Endothelial cell of umbilical vein (primary cell): ENCODE results near the gene NRF1. TPM values are rescaled to one million over a fixed set of nuclear protein-coding genes. Genes with fewer than 3 reads are reported as not detected.

Source experiments
- BruUV-seq: library from RNA; stranded (reverse); fragments of 400-500 nt; replicated peaks from 2 replicates; lab custom pipeline; 2021; lab: Mats Ljungman, UMichigan
- CTCF ChIA-PET: fragments of 300-600, 350-600 bp; sonication (Branson Sonifier 250); formaldehyde crosslinking; loops from one replicate; lab custom pipeline; 2021; ENCODE audit warnings: antibody characterized with exemption, inconsistent platforms; lab: Charles Lee
- POLR2A ChIA-PET: fragments of 300-600, 350-600 bp; sonication (Branson Sonifier 250); formaldehyde crosslinking; loops from one replicate; lab custom pipeline; 2021; ENCODE audit warnings: antibody characterized with exemption, inconsistent platforms; lab: Charles Lee
- DNase-seq: peaks from one replicate; pipeline ENCODE4 v3.0.0-alpha.2; 2011; ENCODE audit warnings: low read depth, low spot score
- FAIRE-seq: peaks from 2 replicates; lab custom pipeline; 2011; peaks lifted over from hg19 to GRCh38; lab: Jason Lieb, UNC
- H2AFZ ChIP-seq: 2 replicates; pipeline ENCODE4 v1.6.0; 2012; ENCODE audit warnings: low read depth, low read length, control low read depth, inconsistent platforms
- H3K27ac ChIP-seq: 2 replicates; pipeline ENCODE4 v1.5.1; 2011; ENCODE audit warnings: low read depth, mild to moderate bottlenecking, control low read depth, low read length, moderate library complexity; ENCODE audit not compliant: insufficient read depth
- H3K27me3 ChIP-seq, 2 experiments: 2 replicates each; pipeline versions ENCODE4 v1.6.0 to v1.6.1; 2011; ENCODE audit warnings: low read length in 2 of 2, mixed read lengths in 1 of 2; ENCODE audit not compliant: control insufficient read depth in 2 of 2, insufficient read depth in 2 of 2
- H3K36me3 ChIP-seq, 2 experiments: 2 replicates in 1 of 2; 3 replicates in 1 of 2; pipeline ENCODE4 v1.5.1; 2011; ENCODE audit warnings: low read length in 2 of 2, mild to moderate bottlenecking in 1 of 2, moderate library complexity in 1 of 2; ENCODE audit not compliant: control insufficient read depth in 2 of 2, insufficient read depth in 2 of 2; ENCODE audit errors: extremely low read depth in 1 of 2
- H3K4me1 ChIP-seq: 3 replicates; pipeline ENCODE4 v1.5.1; 2011; ENCODE audit warnings: mild to moderate bottlenecking, low read length; ENCODE audit not compliant: control insufficient read depth, insufficient read depth; ENCODE audit errors: extremely low read depth
- H3K4me2 ChIP-seq: 2 replicates; pipeline ENCODE4 v1.6.1; 2011; ENCODE audit warnings: low read length, control low read depth, mixed read lengths; ENCODE audit not compliant: insufficient read depth
- H3K4me3 ChIP-seq, 3 experiments: fragments of 200-600 bp in 1 of 3; sonication (generic), shearing (Covaris generic) in 1 of 3; replicated peaks in 1 of 3; 2 replicates each; pipeline ENCODE4 v1.5.1; 2011 to 2016; ENCODE audit warnings: control low read depth in 3 of 3, low read length in 3 of 3, mild to moderate bottlenecking in 2 of 3, inconsistent platforms in 1 of 3, low read depth in 1 of 3, moderate library complexity in 1 of 3; ENCODE audit not compliant: insufficient read depth in 1 of 3
- H3K79me2 ChIP-seq: 2 replicates; pipeline ENCODE4 v1.6.0; 2012; ENCODE audit warnings: low read length, inconsistent platforms; ENCODE audit not compliant: control insufficient read depth, insufficient read depth
- H3K9ac ChIP-seq: replicated peaks from 2 replicates; pipeline ENCODE3; 2011; ENCODE audit warnings: low read length, control low read depth; ENCODE audit not compliant: insufficient read depth; ENCODE audit errors: extremely low read depth
- H3K9me1 ChIP-seq: replicated peaks from 3 replicates; pipeline ENCODE4 v1.6.0; 2011; ENCODE audit warnings: mild to moderate bottlenecking, low read length; ENCODE audit not compliant: control insufficient read depth, insufficient read depth; ENCODE audit errors: extremely low read depth
- H3K9me3 ChIP-seq: replicated peaks from 2 replicates; pipeline ENCODE4 v1.5.1; 2012; ENCODE audit warnings: low read length, inconsistent platforms; ENCODE audit not compliant: control insufficient read depth, insufficient read depth
- H4K20me1 ChIP-seq: replicated peaks from 2 replicates; pipeline ENCODE3; 2011; ENCODE audit warnings: mild to moderate bottlenecking, low read length; ENCODE audit not compliant: control insufficient read depth, insufficient read depth; ENCODE audit errors: extremely low read depth
- CTCF ChIP-seq, 2 donors: IDR thresholded peaks; 1 replicate in 1 of 2; 2 replicates in 1 of 2; pipeline ENCODE4 v1.5.1; 2011; ENCODE audit warnings: low read length in 2 of 2, mild to moderate bottlenecking in 2 of 2, moderate library complexity in 2 of 2, control low read depth in 1 of 2, inconsistent platforms in 1 of 2, low read depth in 1 of 2; ENCODE audit not compliant: insufficient read depth in 1 of 2; ENCODE audit errors: extremely low read depth in 1 of 2
- EZH2 ChIP-seq: IDR thresholded peaks from 2 replicates; pipeline ENCODE4 v1.6.1; 2012; ENCODE audit warnings: borderline replicate concordance, low read depth, mild to moderate bottlenecking, moderate library complexity, low read length, inconsistent platforms; ENCODE audit not compliant: severe bottlenecking
- FOS ChIP-seq: IDR thresholded peaks from 2 replicates; pipeline ENCODE4 v1.6.1; 2011; ENCODE audit warnings: mild to moderate bottlenecking, low read length, moderate library complexity, borderline replicate concordance; ENCODE audit not compliant: insufficient read depth
- GATA2 ChIP-seq: IDR thresholded peaks from 2 replicates; pipeline ENCODE4 v1.7.0; 2011; ENCODE audit warnings: low read depth, mild to moderate bottlenecking, moderate library complexity, mixed read lengths, low read length; ENCODE audit not compliant: insufficient read length, insufficient read depth
- JUN ChIP-seq: IDR thresholded peaks from 2 replicates; pipeline ENCODE4 v1.6.1; 2011; ENCODE audit warnings: borderline replicate concordance, low read depth; ENCODE audit not compliant: insufficient read length, insufficient read depth
- MYC ChIP-seq: IDR thresholded peaks from one replicate; pipeline ENCODE4 v1.6.1; 2011; ENCODE audit warnings: mild to moderate bottlenecking, low read depth, low read length
- POLR2AphosphoS5 ChIP-seq: IDR thresholded peaks from 2 replicates; pipeline ENCODE4 v1.6.1; 2012; ENCODE audit warnings: low read depth, mild to moderate bottlenecking, control low read depth, low read length, moderate library complexity; ENCODE audit not compliant: insufficient read depth
- dilution Hi-C: fragments of 300-500 bp; cut with MboI; formaldehyde crosslinking; loops from one replicate; pipeline ENCODE4 v1.15.0; 2019; ENCODE audit warnings: low sequenced_read_pairs; ENCODE audit not compliant: extremely low pct_ligation_motif_present
- intact Hi-C: fragments of 100-400 bp; cut with micrococcal nuclease; formaldehyde crosslinking; loops from one replicate; pipeline ENCODE4 v1.10.0; 2022
- polyA plus RNA-seq, 4 experiments: library from polyadenylated mRNA; depleted of rRNA in 3 of 4; stranded (reverse) in 3 of 4; unstranded in 1 of 4; fragments of >200 nt; gene quantifications; 2 replicates each; pipeline versions ENCODE4 v1.2.1 to v1.2.3, GENCODE V29; 2011 to 2012; ENCODE audit warnings: missing spikeins in 1 of 4
- total RNA-seq: library from RNA; stranded (reverse); gene quantifications from 2 replicates; pipeline ENCODE4 v1.2.3, GENCODE V29; 2021
- TF ChIP-seq, protein P1 (sequence below): IDR thresholded peaks from 2 replicates; pipeline ENCODE4 v1.6.1; 2011; ENCODE audit not compliant: insufficient read depth, insufficient read length

The NRF1 gene
- total and polyA plus RNA-seq, 2 donors (not counting 3 experiments of a cell fraction or from before 2014, with no cell fraction given), result 14.6 to 20.3 TPM

DNA sequence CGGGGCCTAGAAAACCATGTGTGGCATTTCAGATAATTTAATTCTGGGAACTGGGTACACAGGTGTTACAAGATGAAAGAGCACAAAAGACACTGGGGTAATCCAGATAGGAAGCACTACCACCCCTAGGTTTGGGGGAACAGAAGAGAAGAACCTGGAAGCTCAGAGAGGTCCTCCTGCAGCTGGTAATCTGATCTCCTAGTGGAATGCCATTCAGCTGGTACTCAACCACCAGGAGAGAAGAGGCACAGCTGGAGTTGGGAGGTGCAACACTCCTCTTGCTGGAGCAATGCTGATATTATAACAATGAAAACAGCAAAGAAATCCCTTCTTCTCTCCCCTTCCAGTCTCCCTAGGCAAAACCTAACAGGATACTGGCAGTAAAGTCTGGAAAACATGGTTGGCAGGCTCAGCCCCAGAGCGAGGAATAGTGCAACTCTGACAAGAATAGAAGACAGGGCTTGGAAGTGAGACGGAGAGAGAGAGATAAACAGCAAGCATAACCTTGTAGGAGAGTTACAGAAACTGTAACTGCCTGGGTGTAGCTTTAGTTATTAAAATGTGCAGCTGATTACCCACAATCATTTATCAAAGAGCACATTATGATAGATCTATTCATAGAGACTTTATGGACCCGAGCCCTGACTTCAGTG, 35.0 kb downstream of the NRF1 start:
- H3K9me3 ChIP-seq, result no peaks in the 10 kb centered on the region
- TF ChIP-seq, protein P1, sequence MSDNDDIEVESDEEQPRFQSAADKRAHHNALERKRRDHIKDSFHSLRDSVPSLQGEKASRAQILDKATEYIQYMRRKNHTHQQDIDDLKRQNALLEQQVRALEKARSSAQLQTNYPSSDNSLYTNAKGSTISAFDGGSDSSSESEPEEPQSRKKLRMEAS, result no peak
- TF ChIP-seq JUN (no peak), FOS (no peak), MYC (no peak), EZH2 (no peak), POLR2AphosphoS5 (no peak), CTCF (IDR thresholded peaks at IDR 0.05; ENCODE audit: extremely low read depth in 1 of 2, insufficient read depth in 1 of 2, low read depth in 1 of 2, low read length in 2 of 2) (no peak), GATA2 (no peak)
- intact Hi-C loops, result no loop called here
- H3K4me1 ChIP-seq, result peaks cover 16% of the 10 kb centered on the region
- H3K9ac ChIP-seq, result no peak overlapping the region
- CTCF ChIA-PET, result interaction anchor here (1.3 to 4.4 kb wide), 6 partner anchors 9 to 363 kb away, joined by 3 to 19 read pairs (median 6); partner anchors contain the start of gene NRF1
- H3K36me3 ChIP-seq, result no peaks in the 10 kb centered on the region
- H3K79me2 ChIP-seq, result peaks cover 5% of the 10 kb centered on the region
- H3K9me1 ChIP-seq, result no peaks in the 10 kb centered on the region
- H3K27me3 ChIP-seq, result no peaks in the 10 kb centered on the region
- H3K27ac ChIP-seq, result no peak overlapping the region
- BruUV-seq, result no TSS peak
- FAIRE-seq (no peak), DNase-seq (no peak)
- dilution Hi-C loops, result no loop called here
- H3K4me3 ChIP-seq, result no peak overlapping the region
- H3K4me2 ChIP-seq, result no peak overlapping the region
- H2AFZ ChIP-seq, result no peak overlapping the region
- POLR2A ChIA-PET, result no interaction called here
- no peaks in the 10 kb centered on the region for H4K20me1 ChIP-seq
